ENCODE results near the gene IL20RA.
"Not testable (repeated sequence)": the region's sequence is repeated elsewhere in the genome, so short reads cannot be mapped to it uniquely, and the experiment has no call there.

IL20RA gene

DNA sequence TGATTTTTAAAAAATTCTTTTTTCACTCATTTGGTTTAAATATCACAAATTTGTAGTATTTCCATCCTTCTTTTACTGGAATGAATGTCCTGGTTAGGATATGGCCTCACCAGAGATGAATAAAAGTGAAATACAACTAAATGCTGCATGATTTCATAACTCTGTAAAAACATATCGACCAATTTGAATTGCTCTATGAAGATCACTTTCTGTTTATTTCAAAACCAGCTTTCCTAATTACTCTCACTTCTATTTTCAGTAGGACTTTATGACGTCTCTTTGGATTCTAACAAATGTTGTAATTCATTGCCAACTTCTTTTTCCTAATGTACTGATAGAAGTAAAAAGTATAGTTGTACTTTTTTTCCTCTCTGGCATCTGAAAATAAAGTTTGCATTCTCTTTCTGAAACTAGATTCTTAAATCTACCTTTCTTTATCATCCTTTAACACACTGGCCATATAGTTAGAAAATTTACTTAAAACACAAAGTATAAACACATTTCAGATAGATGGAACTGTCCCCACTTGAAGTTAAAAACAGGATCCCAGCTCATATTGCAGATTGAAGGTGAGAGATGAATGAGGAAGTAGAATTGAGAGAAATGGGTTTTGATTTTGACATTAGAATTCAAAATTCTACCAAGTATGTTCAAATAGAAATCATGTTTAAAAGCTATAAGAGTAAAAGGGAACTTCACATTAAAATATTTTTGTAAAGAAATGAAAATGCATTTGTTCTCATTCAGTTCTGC lies 40.3 kb upstream of the IL20RA start:
- no peak for TF ChIP-seq ZFX (IDR thresholded peaks at IDR 0.05)
- TF ChIP-seq, protein P1, sequence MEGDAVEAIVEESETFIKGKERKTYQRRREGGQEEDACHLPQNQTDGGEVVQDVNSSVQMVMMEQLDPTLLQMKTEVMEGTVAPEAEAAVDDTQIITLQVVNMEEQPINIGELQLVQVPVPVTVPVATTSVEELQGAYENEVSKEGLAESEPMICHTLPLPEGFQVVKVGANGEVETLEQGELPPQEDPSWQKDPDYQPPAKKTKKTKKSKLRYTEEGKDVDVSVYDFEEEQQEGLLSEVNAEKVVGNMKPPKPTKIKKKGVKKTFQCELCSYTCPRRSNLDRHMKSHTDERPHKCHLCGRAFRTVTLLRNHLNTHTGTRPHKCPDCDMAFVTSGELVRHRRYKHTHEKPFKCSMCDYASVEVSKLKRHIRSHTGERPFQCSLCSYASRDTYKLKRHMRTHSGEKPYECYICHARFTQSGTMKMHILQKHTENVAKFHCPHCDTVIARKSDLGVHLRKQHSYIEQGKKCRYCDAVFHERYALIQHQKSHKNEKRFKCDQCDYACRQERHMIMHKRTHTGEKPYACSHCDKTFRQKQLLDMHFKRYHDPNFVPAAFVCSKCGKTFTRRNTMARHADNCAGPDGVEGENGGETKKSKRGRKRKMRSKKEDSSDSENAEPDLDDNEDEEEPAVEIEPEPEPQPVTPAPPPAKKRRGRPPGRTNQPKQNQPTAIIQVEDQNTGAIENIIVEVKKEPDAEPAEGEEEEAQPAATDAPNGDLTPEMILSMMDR (conservative IDR thresholded peaks at IDR 0.05) = no peak
- no peak overlapping the region for H3K27ac ChIP-seq

DNA sequence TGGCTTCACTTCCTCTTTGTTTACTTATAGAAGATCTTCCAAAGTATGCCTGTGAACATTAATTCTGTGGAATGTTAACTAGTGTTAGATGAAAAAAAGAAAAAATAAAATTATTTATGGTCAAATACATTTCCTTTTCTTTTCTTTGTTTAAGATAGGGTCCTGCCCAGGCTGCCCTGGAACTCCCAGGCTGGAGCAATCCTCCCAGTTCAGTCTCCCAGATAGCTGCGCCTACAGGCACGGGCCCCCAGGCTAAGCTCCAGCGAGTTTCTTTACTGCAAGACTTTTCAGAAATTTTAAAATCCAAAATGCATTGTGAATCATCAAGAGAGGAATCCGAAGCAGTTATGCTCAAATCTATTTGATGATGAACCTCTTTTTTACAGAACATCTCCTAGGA lies 39.3 kb upstream of the IL20RA start:
- TF ChIP-seq, protein P1 (conservative IDR thresholded peaks at IDR 0.05) = no peak
- no peak for TF ChIP-seq ZFX (IDR thresholded peaks at IDR 0.05)
- no peak overlapping the region for H3K27ac ChIP-seq

DNA sequence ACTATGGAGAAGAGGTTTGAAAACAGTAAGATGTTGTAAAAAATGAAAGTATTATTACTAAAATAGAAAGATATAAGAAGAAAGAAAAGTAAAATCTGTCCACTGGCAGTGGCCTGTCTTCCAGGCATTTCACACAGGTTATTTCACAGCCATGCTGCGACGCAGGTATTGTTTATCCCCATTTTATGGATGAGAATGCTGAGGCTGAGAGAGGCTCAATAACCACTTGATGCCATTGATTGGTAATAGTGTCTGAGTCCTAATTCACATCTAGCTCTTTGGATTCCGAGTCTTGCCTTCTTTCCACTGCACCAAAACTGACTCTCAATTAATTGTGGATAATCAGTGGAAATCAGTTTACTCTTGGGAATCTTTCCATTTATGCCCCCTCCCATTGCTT lies 37.2 kb upstream of the IL20RA start:
- no peak for TF ChIP-seq ZFX (IDR thresholded peaks at IDR 0.05)
- TF ChIP-seq, protein P1 (conservative IDR thresholded peaks at IDR 0.05) = no peak
- H3K27ac ChIP-seq = no peak overlapping the region

DNA sequence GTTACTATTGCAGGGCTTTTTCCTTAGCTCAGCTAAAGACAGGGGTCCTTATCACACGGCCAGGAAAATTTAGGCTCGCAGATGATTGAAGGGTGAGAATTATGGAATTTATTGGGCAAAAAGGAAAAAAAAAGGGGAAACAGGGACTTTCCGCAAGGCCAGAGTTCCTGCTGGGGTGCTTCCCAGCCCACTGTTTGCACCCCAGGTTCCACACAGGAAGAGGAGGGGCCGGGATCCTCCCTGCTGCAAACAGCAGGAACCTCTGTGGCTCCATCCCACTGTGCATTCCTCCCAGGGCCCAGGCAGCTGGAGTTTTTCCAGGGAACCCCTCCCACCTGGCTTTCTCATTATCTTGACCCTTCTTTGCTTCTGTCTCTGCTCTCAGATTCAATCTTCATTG lies 35.9 kb upstream of the IL20RA start:
- H3K27ac ChIP-seq = no peak overlapping the region
- no peak for TF ChIP-seq ZFX (IDR thresholded peaks at IDR 0.05)
- TF ChIP-seq, protein P1 (conservative IDR thresholded peaks at IDR 0.05) = no peak

DNA sequence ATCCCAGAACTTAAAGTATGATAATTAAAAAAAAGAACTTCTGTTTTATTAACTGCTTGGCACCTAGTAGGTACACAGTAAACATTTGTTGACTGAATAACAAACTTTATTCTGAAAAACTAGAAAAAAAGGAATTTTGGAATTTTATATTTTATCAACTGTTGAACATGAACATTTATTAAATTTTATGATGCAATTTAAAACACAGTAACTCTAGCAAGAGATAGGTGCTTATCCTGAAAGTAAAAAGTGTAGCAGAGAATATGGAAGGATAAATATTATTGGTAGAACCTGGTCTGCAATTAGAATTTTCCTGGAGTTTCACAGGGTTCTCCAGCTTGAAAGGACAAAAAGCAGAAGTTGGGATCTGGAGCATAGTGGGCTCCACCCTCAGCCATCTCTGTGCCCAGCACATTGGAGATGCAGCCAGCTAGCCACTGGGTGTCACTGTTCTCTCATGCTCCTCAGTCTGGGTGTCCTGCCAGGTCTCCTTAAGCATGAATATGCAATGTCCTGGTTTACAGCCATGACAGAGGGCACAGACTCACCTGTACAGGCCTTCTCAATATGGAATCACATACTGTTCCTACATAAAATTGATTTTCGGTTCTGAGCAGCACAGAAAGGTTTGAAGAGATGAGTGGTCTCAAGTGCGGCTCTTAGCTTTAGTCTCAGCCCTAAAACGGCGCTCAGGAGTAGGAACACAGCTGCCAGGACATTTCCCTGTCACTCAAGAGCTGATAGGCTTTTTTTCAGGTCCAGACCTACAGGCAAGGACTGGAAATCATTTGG lies 31.7 kb upstream of the IL20RA start:
- no peak for TF ChIP-seq ZFX (IDR thresholded peaks at IDR 0.05)
- TF ChIP-seq, protein P1 (conservative IDR thresholded peaks at IDR 0.05) = peak; percentile 90
- no peak overlapping the region for H3K27ac ChIP-seq

DNA sequence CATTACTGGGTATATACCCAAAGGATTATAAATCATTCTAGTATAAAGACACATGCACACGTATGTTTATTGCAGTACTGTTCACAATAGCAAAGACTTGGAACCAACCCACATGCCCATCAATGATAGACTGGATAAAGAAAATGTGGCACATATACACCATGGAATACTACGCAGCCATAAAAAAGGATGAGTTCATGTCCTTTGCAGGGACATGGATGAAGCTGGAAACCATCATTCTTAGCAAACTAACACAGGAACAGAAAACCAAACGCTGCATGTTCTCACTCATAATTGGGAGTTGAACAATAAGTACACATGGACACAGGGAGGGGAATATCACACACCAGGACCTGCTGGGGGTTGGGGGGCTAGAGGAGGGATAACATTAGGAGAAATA lies 31.0 kb upstream of the IL20RA start:
- not testable (repeated sequence) for H3K27ac ChIP-seq

DNA sequence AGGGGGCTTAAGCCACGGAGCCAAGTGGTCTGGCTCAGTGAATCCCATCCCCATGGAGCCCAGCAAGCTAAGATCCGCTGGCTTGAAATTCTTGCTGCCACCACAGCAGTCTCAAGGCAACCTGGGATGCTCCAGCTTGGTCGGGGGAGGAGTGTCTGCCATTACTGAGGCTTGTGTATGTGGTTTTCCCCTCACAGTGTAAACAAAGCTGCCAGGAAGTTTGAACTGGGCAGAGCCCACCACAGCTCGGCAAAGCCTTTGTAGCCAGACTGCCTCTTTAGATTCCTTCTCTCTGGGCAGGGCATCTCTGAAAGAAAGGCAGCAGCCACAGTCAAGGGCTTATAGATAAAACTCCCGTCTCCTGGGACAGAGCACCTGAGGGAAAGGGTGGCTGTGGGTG lies 25.5 kb upstream of the IL20RA start:
- H3K27ac ChIP-seq = no peak overlapping the region
- TF ChIP-seq ZFX (IDR thresholded peaks at IDR 0.05) = no peak
- TF ChIP-seq, protein P1 (conservative IDR thresholded peaks at IDR 0.05) = no peak

Measured in C4-2B (cell line).